ENCODE results near the gene ZIC1.

GRCh38 chr3:147422601-147423536 is 13.7 kb downstream of the ZIC1 start:
- no peak for TF ChIP-seq CTCF (IDR thresholded peaks at IDR 0.05)
- TF ChIP-seq POLR2A (IDR thresholded peaks at IDR 0.05): no peak
